ENCODE results near the gene ESR1.

- TF ChIP-seq POLR2A (IDR thresholded peaks at IDR 0.05; ENCODE audit: low read depth, low read length), result no peak
- TF ChIP-seq POLR2AphosphoS5 (IDR thresholded peaks at IDR 0.05; ENCODE audit: insufficient read depth, low read depth, low read length), result no peak
- TF ChIP-seq CTCF (IDR thresholded peaks at IDR 0.05; ENCODE audit: extremely low read depth in 1 of 2, insufficient read depth in 1 of 2, low read depth in 1 of 2, low read length in 2 of 2), result no peak
Measured at GRCh38 chr6:152154559-152155356, 347.3 kb downstream of the ESR1 start.
